ENCODE results near the gene HDAC11. TPM values are rescaled to one million over a fixed set of nuclear protein-coding genes. Genes with fewer than 3 reads are reported as not detected.

HDAC11 gene
- total RNA-seq, 1 experiment from 2014 or later: 7.0 TPM

DNA sequence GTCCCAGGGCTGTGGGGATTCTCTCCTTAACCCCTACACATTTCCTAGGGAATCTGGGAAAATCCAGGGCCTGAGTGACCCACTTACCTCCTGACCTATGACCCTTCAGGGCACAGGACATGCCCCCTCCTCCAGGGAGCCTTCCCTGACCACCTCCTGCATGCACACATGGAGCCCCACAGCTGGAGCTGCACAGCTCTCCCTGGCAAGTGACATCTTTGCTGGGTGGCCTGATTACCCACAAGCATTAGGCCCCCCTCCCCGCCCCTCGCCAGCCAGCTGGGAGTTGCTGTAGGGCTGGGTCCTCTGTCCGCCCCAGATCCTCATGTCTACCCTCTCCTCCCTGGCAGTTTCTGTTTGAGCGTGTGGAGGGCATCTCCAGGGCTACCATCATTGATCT lies 21.4 kb downstream of the HDAC11 start:
- H3K79me2 ChIP-seq (ENCODE audit: insufficient read depth, low read length): no peaks in the 10 kb centered on the region
- H4K8ac ChIP-seq (replicated peaks; ENCODE audit: insufficient read length, low read depth, low read length): no peak overlapping the region
- no peak overlapping the region for H3K4me2 ChIP-seq (ENCODE audit: insufficient read depth, insufficient read length, low read length)
- no peak overlapping the region for H3T11ph ChIP-seq (ENCODE audit: low read length)
- Mint-ChIP-seq H3K9me3 (no peaks in the 10 kb centered on the region; a peak in 2 of 5 replicates), H3K27me3 (ENCODE audit: low read depth) (no peaks in the 10 kb centered on the region), H3K4me1 (peaks cover 0 to 5% of the 10 kb centered on the region in 2 experiments; a peak in 3 of 4 replicates), H3K4me3 (no peak overlapping the region), H3K27ac (no peak overlapping the region), H3K36me3 (ENCODE audit: insufficient read depth in 1 of 3, low read depth in 3 of 3) (no peaks in the 10 kb centered on the region)
- no peak overlapping the region for H2AFZ ChIP-seq (ENCODE audit: low read length)
- H2BK20ac ChIP-seq (ENCODE audit: low read depth, low read length, poor library complexity, severe bottlenecking): no peak overlapping the region
- H3K79me1 ChIP-seq (ENCODE audit: insufficient read depth, low read depth, low read length, poor library complexity, severe bottlenecking): no peaks in the 10 kb centered on the region
- H3K9me3 ChIP-seq (ENCODE audit: control insufficient read depth, low read depth, low read length): no peaks in the 10 kb centered on the region
- H3K56ac ChIP-seq (ENCODE audit: insufficient read length, low read depth, low read length): no peak overlapping the region
- H3K18ac ChIP-seq (ENCODE audit: insufficient read length, low read depth, low read length): no peak overlapping the region
- H2BK12ac ChIP-seq (ENCODE audit: insufficient read length, low read depth, low read length): no peak overlapping the region
- no peak overlapping the region for H3K27ac ChIP-seq (ENCODE audit: insufficient read length, low read depth, low read length)
- no CpG with 5 or more reads among the region's 4 CpGs for WGBS (ENCODE audit: extremely low coverage, insufficient read length, low lambda C conversion rate)
- H2BK120ac ChIP-seq (ENCODE audit: low read depth, low read length, poor library complexity, severe bottlenecking): no peak overlapping the region
- H4K20me1 ChIP-seq (ENCODE audit: control insufficient read depth, insufficient read depth, insufficient read length): peaks cover 5% of the 10 kb centered on the region
- H4K91ac ChIP-seq (ENCODE audit: insufficient read length, low read depth, low read length): no peak overlapping the region
- TF ChIP-seq, protein P1, sequence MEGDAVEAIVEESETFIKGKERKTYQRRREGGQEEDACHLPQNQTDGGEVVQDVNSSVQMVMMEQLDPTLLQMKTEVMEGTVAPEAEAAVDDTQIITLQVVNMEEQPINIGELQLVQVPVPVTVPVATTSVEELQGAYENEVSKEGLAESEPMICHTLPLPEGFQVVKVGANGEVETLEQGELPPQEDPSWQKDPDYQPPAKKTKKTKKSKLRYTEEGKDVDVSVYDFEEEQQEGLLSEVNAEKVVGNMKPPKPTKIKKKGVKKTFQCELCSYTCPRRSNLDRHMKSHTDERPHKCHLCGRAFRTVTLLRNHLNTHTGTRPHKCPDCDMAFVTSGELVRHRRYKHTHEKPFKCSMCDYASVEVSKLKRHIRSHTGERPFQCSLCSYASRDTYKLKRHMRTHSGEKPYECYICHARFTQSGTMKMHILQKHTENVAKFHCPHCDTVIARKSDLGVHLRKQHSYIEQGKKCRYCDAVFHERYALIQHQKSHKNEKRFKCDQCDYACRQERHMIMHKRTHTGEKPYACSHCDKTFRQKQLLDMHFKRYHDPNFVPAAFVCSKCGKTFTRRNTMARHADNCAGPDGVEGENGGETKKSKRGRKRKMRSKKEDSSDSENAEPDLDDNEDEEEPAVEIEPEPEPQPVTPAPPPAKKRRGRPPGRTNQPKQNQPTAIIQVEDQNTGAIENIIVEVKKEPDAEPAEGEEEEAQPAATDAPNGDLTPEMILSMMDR (conservative IDR thresholded peaks at IDR 0.05): no peak
- no peak overlapping the region; the same call in 1 of the 2 replicates for H3K14ac ChIP-seq (ENCODE audit: insufficient read depth, low read length)
- DNase-seq: no peak
- no peak overlapping the region for H3K4ac ChIP-seq (ENCODE audit: low read depth, low read length)
- no peaks in the 10 kb centered on the region for H3K27me3 ChIP-seq (ENCODE audit: insufficient read depth, low read length)
- no peak overlapping the region for H2BK5ac ChIP-seq (ENCODE audit: insufficient read length, low read length)
- H3K23me2 ChIP-seq (ENCODE audit: insufficient read length, low read depth, low read length, poor library complexity, severe bottlenecking): no peaks in the 10 kb centered on the region
- H3K4me1 ChIP-seq (ENCODE audit: insufficient read depth, low read length): no peaks in the 10 kb centered on the region
- no peak overlapping the region for H2AK5ac ChIP-seq (ENCODE audit: insufficient read length, low read length)
- no peak overlapping the region for H4K5ac ChIP-seq (ENCODE audit: insufficient read length, low read depth, low read length)
- no peak overlapping the region for H3K23ac ChIP-seq (ENCODE audit: insufficient read length, low read depth, low read length)
- H3K9ac ChIP-seq (ENCODE audit: extremely low read depth, insufficient read length, low read length): no peak overlapping the region
- H2BK15ac ChIP-seq (ENCODE audit: low read depth, low read length): no peak overlapping the region

All from H9 (cell line).